T-helper 2 cell treated with Interferon-gamma antibody and Interleukin-4, amounts not matched to agents 100 ng/mL and 5 ng/mL, for 36 hours (primary cell): ENCODE measurements around the gene KRT9. TPM values are rescaled to one million over a fixed set of nuclear protein-coding genes. Genes with fewer than 3 reads are reported as not detected.
"Not testable (repeated sequence)": the region's sequence is repeated elsewhere in the genome, so short reads cannot be mapped to it uniquely, and the experiment has no call there.

Source experiments
- intact Hi-C: fragments of 100-400 bp; cut with micrococcal nuclease; formaldehyde crosslinking; loops from one replicate; pipeline ENCODE4 v1.15.1; 2023
- total RNA-seq: library from RNA; stranded (reverse); gene quantifications from 2 replicates; pipeline ENCODE4 v1.2.3, GENCODE V29; 2022

KRT9 gene
- total RNA-seq, 1 donor from 2014 or later = not detected

DNA sequence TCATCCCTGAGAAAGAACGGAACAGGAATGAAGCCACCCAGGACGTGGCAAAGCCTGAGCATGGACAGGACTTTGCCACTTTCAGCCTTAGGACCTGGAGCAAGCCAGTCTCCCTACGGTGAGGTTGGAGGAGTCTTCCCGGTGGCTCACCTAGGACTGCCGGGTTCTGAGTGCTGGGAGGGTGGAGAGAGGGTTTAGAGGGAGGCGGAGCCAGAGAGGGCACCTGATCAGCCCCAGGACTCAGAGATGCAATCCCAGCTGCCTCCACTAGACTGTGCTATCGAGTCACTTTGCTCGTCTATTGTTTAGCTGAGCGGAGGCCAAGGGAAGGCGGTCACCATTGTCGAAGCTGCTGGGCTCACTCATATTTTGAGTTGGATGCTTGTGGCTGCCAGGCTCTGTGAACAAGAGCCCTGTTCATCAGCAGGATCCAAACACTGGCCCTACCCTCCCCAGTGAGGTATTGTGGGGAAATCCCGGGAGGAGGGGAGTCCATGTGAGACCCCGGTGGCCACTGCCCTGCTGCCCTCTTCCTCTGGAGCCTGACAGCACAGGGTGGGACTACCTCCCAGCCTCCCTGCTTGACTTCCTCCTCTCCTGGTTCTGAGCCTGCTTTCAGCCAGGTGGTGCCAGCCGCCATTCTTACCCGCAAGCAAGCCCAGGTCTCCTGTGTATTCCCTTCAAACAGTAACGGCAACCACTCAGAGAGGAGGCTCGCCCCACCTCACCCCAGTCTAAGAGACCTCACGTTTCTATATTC, 7.8 kb upstream of the KRT9 start:
- intact Hi-C loops = loop anchor here (2.0 kb wide), 1 partner anchor 69 kb away; no protein-coding TSS in a partner anchor

GRCh38 chr17:41578971-41579370, 7.1 kb upstream of the KRT9 start:
- intact Hi-C loops = loop anchor here (2.0 kb wide), 1 partner anchor 70 kb away; no protein-coding TSS in a partner anchor

GRCh38 chr17:41578538-41578937, 6.7 kb upstream of the KRT9 start:
- intact Hi-C loops = loop anchor here (2.0 kb wide), 1 partner anchor 70 kb away; no protein-coding TSS in a partner anchor

GRCh38 chr17:41576740-41577139, 4.9 kb upstream of the KRT9 start:
- intact Hi-C loops = not testable (repeated sequence)

- intact Hi-C loops = no loop called here
Observed at GRCh38 chr17:41575336-41575735, 3.5 kb upstream of the KRT9 start.

DNA sequence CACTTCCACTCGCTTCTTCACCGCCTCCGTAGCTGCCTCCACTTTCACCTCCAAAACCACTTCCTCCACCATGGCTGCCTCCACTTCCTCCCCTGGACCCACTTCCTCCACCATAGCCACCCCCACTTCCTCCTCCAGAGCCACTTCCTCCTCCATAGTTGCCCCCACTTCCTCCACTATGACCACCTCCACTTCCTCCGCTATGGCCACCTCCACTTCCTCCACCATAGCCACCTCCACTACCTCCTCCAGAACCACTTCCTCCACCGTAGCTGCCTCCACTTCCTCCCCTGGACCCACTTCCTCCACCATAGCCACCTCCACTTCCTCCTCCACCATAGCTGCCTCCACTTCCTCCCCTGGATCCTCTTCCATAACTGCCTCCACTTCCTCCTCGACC, 4.5 kb downstream of the KRT9 start:
- intact Hi-C loops = no loop called here

DNA sequence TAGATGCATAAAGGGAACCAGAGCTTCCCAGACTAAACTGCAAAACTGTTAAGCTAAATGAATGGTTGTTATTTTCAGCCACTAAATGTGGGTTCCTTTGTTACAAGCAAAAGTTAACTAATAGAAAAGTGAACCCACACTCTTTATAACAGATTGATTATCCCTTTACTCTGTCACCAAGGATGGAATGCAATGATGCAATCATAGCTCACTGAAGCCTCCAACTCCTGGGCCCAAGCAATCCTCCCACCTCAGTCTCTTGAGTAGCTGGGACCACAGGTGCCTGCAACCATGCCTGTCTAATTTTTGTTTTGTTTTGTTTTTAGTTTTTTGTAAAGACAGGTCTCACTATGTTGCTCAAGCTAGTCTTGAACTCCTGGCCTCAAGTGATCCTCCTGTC, 6.5 kb downstream of the KRT9 start:
- intact Hi-C loops = no loop called here

DNA sequence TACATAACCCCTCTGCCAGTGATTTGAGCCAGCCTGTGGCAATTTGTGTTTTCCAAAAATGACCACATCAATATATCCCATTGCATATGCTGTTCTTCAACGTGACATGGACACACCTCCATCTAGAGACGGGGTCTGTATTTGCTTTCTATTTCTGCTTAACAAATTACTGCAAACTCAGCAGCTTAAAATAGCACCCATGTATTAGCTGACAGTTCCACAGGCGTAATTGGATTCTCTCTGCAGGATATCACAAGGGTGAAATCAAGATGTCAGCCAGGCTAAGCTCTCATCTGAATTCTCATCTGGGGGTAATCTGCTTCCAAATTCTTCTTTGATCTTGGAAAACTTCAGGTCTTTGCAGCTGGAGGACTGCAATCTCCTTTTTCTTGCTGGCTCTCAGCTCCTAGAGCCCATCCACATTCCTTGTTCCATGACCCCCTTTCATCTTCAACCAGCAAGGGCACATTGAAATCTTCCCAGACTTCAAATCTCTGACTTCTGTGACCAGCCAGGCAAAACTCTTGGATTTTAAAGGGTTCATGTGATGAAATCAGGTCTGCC, 8.2 kb downstream of the KRT9 start:
- intact Hi-C loops = no loop called here

DNA sequence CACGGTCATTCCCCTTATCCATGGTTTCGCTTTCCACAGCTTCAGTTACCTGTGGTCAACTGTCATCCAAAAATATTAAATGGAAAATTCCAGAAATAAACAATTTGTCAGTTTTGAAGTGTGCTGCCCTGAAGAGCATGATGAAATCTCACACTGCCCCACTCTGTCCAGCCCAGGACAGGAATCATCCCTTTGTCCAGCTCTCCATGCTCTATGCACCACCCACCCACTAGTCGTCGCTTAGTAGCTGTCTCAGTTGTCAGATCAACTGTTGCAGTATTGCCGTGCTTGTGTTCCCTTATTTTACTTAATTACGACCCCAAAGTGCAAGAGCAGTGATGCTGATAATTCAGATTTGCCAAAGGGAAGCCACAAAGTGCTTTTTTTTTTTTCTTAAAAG, 10.3 kb downstream of the KRT9 start:
- intact Hi-C loops = no loop called here

DNA sequence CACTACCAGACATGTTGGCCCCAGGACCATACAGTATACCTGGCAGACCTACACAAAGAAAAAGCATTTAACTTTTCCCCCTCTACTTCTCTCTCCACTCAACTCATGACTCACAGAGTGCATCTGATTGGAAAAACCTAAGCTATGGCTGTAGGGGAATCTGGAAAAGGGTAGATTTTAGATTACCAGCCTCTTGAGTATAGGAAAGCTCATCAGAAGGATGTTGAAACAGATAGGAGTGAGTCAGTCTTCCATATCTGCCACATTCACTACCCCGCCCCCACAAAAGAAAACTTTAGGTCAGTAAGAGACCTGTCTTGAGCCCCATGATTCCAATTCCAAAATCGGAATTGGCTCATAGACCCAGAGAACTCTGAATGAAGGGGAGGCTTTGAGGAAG, 12.3 kb downstream of the KRT9 start:
- intact Hi-C loops = no loop called here

DNA sequence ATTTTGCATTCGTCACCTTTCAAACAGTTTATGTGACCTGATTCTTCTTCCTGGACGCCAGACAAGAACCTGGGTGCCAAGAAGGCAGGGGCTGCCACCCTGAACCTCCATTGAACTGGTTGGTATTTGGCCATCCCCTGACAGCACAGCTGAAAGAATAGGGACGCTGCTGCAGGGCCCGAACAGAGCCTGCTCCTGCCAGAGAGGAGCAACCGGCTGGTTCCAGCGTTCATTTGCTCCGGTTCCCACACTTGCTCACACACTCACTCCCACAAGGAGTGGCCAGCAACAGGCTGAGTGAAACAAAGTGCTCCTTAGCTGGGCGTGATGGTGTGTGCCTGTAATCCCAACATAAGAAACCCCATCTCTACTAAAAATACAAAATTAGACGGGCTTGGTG, 14.9 kb downstream of the KRT9 start:
- intact Hi-C loops = no loop called here

DNA sequence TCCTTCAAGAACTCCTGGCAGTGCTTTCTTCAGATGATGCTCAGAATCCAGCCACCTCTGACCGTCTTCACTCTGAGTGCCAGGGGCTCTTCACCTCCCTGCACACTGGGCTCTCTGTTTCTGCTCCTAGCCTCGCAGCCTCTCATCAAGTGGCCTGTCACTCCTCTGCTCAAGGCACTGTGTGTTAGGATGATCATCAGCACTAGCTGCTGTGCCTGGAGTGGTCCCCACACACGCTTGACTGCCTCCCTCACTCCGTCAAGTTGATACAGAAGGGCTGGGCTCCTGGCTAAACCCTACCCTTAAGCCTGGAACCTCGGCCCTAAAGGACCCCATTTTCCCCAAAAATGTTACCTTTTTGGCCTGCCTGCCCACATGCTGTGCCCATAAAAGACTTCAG, 15.6 kb downstream of the KRT9 start:
- intact Hi-C loops = no loop called here

GRCh38 chr17:41555105-41555887, 16.6 kb downstream of the KRT9 start:
- intact Hi-C loops = no loop called here

GRCh38 chr17:41553987-41554680, 17.7 kb downstream of the KRT9 start:
- intact Hi-C loops = no loop called here

DNA sequence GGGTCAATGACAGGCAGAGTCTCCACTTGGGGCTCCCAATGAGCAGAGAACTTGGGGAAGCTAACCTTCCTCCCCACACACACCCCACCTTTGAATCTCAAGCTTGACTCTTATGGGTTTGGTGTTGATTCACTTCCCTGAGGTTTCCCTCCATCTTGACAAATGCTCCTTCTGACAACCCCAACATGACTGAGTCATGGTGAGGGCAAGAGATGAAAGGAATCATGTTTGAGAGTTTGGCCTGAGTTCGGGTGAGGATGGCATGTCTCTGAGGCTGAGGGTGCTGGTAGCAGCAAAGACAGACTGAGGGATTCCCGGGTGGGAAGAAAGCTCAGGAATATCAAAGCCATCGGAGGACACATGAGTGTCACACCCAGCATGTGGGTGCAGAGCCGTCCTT, 18.7 kb downstream of the KRT9 start:
- intact Hi-C loops = no loop called here

DNA sequence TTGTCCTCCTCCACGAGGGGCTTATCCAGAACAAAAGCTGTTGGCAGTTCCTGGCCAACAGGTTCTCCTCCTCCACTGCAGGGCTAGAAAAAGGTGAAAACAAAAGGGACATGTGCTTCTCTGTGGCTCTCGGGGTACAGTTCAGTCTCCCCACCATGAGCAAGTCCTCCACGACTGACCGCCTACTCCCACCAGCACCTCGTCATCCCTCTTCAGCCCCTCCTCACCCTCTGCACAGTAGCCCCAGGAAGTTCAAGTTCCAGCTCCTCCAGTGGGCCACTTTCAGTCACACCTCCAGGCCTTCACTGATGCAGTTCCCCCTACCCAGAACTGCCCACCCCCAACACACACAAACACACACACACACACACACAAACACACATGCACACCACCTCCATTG, 19.4 kb downstream of the KRT9 start:
- intact Hi-C loops = no loop called here

- intact Hi-C loops = no loop called here
Observed at GRCh38 chr17:41551365-41551764, 20.5 kb downstream of the KRT9 start.

DNA sequence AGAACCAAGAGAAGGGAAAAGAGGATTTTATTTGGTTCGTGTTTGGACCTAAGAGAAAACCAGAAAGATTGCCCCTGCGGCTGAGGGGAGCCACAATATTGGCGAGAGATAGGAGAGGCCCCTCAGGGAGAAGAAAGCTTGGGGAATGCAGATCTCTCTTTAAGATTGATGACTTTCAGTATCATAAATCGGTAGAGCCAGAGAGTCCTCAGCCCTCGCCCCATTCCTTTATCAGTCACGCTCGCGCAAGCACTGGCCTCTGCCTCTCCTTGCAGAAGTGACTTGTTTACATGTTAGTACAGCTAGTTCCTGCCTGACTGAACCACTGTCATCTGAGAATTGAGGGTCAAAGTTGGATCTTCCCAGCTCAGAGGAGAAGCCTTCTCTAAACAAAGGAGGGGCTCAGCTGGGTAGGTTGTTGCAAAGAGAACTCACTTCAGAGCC, 22.2 kb downstream of the KRT9 start:
- intact Hi-C loops = loop anchor here (1.0 to 5.0 kb wide), 4 partner anchors 99 to 747 kb away; no protein-coding TSS in a partner anchor

GRCh38 chr17:41548844-41549595, 22.8 kb downstream of the KRT9 start:
- intact Hi-C loops = loop anchor here (1.0 to 5.0 kb wide), 4 partner anchors 99 to 747 kb away; no protein-coding TSS in a partner anchor
